ENCODE measurements around the gene CACNA1A.
A peak's percentile ranks its signal among the peaks of the same experiment; 100 is the strongest.
"Not testable (repeated sequence)": the region's sequence is repeated elsewhere in the genome, so short reads cannot be mapped to it uniquely, and the experiment has no call there.

CACNA1A gene

DNA sequence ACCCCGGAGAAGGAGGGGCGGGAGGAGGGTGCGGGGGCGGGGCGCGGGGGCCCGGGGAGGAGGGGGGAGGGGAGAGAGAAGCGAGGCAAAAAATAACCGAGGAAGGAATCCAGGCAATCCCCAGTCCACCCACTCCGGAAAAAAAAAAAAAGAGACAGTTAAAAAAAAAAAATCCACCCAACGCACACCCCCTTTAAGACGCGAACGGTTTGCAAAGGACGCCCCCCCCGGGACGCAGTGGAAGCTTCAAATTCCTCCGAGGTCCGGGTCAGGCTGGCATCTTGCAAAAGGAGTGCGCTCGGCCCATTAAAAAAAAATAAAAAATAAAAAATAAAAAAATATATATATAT is at the start of gene CACNA1A:
Gene CACNA1A, minus strand, starts transcription at position 9 of the 350 bp plus-strand sequence. CDS start 255 bp downstream, outside the sequence.
- intact Hi-C loops (cut with DNase I) = no loop called here
- DNase-seq = peak in 6 of 10 donors; percentile 34 to 88 (median 70)

DNA sequence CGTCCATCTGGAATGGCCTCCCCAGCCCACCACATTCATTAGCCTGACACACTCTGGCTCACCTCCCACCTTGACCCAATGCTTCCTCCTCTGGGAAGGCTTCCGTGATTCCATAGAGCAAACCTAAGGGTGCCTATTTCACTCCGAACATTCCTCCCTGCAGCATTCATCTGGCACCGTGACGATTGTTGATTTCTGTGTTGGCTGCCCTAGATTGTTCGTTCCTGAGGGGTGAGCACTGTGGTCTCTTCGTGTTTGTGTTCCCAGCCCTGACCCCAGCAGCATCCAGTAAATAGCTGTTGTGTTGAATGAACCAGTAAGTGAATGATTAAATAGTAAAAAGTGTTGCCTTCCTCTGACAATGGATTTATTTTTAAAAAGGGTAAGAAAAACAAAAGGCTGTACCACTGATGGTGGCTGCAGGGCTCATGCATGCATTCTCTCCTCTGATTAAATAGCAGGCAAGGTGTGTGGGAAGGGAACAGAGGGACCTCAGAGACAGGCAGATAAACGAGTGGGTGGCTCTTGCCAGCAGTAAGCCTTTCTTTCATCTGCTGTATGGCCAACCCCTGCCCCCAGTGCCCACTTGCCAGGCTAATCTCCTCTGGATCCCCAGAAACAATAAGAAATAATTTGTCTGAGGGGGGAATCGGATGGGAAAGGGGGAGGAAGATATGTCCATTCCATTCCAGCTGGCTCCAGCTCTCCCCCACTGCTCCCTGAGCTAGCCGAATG is 48.4 kb upstream of the CACNA1A start:
- intact Hi-C loops (cut with DNase I) = no loop called here

DNA sequence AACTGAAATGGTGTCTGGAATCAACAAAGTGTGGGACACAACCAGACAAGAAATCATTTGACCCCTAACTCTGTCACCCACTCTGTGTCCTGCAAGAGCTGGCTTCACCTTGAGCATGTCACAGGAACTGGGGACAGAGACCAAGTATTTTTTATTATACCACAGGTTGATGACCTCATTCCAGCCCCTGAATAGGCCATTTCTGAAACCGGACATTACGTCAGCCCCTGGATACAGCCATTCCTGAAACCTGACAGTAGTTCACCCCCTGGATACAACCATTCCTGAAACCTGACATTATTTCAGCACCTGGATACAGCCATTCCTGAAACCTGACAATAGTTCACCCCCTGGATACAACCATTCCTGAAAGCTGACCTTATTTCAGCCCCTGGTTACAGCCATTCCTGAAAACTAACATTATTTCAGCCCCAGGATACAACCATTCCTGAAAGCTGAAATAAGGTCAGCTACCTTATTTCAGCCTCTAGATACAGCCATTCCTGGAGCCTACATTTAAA is 47.7 kb upstream of the CACNA1A start:
- DNase-seq = no peak
- intact Hi-C loops (cut with DNase I) = no loop called here

More for the DNA sequence above, 48.4 kb upstream of the CACNA1A start:
- peak in 3 of 10 donors; percentile 10 to 28 (median 26) for DNase-seq

DNA sequence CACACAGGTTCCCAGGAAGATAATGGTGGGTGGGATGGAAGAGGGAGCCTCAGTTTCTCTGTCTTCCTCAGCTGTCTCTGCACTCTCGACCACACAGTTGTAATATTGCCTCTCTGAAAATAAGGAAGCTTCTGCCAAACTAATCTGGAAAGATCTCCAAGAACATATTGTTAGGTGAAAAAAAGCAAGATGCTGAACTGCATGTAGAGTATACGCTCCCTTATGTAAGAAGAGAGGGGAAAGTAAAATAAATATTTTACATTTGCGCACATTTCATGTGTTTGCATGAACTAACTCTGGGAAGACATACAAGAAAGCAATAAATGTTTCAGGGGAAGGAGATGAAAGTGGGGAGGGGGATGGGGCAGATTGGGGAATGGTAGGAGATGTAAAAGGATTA is 41.9 kb upstream of the CACNA1A start:
- intact Hi-C loops (cut with DNase I) = no loop called here
- no peak for DNase-seq

DNA sequence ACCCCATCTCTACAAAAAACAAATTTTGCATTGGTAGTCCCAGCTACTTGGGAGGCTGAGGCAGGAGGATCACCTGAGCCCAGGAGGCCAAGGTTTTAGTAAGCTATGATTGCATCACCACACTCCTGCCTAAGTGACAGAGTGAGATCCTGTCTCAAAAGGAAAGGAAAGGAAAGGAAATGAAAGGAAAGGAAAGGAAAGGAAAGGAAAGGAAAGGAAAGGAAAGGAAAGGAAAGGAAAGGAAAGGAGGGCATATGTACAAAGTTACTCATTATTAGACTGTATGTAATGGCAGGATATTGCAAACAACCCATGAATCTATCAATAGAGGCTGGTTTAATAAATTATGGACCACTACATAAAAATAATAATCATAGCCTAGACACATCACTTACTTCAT is 40.8 kb upstream of the CACNA1A start:
- DNase-seq = no peak
- intact Hi-C loops (cut with DNase I) = no loop called here

DNA sequence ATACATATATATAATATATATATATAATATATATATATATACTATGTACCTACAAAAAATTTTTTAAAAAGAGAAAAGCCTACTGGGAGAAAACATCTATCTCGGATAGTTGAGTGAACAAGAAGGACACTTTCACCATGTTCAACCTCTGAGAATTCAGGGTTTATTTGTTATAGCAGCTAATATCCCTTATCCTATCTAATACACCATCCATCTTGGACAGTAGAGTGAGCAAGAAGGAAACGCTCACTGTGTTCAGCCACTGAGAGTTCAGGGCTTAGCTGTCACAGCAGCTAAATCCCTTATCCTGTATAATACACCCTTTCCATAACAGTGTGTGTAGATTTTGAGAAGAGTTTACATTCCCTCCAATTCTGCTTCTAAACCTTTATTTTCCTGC is 38.1 kb upstream of the CACNA1A start:
- intact Hi-C loops (cut with DNase I) = no loop called here
- no peak for DNase-seq

DNA sequence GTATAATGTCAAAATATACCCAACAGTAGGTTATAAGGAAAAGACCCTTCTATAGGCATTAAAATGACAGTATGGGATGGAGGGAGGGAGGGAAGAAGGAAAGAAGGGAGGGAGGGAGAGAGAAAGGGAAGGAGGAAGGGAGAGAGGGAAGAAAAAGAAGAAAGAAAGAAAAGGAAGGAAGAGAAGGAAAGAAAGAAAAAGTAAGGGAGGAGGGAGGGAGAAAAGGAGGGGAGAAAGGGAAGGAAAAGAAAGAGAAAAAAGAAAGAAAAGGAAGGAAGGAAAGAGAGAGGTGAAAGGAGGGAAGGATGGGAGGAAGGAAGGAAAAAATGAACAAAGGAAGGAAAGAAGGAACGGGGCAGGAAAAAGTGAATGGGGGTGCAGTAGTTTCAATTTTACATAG is 35.3 kb upstream of the CACNA1A start:
- DNase-seq = no peak
- intact Hi-C loops (cut with DNase I) = no loop called here

DNA sequence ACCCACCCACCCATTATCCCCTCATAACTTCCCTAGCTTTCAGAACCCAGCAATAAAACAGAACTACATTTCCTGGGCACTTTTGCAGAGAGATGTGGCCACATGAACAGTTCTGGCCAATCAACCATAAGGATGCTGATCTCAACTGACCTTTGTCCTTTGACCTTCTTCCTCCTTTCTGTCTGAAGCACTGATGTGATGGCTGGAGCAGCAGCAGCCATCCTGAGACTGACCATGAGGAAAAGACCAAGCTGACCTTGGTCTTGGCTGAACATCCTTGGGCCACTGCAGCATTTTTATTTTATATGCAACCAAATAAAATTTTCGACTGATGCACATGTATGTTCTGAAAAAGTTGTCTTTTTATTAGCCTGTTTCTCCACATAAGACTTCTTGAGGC is 33.1 kb upstream of the CACNA1A start:
- intact Hi-C loops (cut with DNase I) = no loop called here
- DNase-seq = no peak

DNA sequence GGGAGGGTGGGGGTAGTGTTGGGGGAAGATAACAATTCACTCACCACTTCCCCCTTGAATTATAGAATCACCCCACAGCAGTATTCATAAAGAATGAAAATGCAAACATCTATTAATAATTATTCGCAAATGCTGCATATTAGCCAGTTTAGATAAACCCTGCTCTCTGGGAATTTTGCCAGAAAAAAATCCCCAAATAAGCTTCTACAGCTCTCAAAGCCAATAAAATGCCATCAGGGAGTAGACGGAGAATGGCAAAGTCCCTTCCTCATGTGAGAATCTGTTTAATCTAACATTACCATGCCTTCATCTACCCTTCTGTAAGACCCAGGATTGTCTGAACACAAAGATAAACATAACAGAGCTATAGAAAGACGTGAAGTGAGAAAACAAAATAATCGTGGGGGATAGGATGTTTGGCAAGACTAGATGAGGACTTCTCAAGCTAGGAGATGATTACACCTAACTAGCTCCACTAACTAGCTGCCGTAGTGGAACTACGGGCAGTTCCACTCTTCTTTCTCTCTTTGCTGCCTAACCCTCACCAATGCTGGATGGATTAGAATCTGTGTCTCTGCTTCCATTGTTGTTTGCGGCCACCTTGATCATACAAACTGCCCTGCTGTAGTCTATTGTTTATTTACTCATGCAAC is 32.4 kb upstream of the CACNA1A start:
- no peak for DNase-seq
- intact Hi-C loops (cut with DNase I) = no loop called here

DNA sequence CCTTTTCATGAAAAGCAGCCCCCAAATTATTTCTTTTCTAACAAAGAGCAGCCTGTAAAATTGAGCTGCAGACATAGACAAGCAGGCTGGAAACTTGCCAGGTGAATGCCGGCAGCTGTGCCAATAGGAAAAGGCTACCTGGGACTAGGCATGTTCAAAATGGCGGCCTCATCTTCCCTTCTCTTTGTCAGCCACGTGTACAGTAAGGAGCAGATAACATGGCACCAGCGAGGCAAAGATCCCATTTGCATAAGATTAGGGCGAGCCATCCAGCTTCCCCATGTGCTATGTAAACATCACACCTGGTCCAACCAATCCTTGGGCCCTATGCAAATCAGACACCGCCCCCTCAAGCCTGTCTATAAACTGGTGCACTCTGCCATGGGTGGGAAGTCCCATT is 31.2 kb upstream of the CACNA1A start:
- DNase-seq = no peak
- intact Hi-C loops (cut with DNase I) = no loop called here

DNA sequence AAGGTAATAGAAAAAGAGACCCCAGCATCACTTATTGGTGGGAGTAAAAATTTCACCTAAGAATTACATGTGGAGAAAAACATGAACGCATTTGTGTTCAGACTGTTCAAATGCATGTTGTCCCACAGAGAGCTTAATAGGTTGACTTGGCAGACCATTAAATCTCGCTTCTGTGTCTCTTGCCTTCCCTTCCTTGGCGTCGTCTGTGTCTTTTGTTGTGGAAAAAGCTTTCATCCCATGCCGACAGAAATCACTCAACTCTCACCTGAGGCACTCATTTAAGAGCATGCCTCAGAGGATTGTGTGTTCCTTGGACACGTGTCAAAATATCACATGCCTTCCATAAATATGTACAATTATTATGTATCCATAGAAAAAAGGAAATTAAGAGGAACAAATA is 24.4 kb upstream of the CACNA1A start:
- no peak for DNase-seq
- intact Hi-C loops (cut with DNase I) = no loop called here

DNA sequence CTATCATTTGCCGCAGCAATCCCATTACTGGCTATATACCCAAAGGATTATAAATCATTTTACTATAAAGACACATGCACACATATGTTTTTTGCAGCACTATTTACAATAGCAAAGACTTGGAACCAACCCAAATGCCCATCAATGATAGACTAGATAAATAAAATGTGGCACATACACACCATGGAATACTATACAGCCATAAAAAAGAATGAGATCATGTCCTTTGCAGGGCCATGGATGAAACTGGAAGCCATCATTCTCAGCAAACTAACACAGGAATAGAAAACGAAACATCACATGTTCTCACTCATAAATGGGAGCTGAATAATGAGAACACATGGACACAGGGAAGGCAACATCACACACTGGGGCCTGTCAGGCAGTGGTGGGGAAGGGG is 23.4 kb upstream of the CACNA1A start:
- DNase-seq; intact Hi-C loops (cut with DNase I): not testable (repeated sequence)

DNA sequence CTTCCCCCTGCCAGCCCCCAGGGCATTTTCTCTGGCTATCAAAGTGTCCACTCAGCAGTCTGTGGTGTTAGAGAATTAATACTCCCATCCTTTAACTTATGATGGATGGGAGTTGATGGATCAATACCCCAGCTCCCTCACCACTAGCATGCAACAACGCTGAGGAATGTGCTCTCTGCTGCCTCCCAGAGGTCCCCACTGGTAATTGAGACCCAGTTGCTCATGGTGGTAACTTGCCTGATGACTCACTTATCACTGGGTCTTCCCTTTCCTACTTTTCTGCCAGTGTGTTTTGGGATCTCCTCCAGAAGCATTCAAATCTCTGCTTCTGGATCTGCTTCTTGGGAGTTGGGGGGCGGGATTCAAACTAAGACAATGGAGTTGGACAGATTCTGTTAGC is 20.3 kb upstream of the CACNA1A start:
- DNase-seq = no peak
- intact Hi-C loops (cut with DNase I) = no loop called here

DNA sequence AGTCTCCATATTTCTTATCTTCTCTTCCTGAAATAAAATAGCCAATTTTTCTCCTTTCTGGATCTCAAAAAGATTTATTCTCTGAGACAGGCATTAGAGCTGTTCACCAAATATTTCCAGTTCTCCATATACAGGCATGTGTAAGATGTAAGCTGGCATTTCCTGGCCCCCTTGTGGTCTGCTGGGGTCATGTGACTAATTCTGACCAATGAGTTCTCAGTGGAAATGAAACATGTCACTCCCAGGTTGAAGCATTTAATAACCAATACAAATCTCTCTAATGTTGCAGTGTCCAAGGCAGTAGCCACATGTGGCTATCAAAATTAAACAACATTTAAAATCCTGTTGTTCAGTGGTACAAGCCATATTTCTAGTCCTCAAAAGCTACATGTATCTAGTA is 14.8 kb upstream of the CACNA1A start:
- DNase-seq = no peak
- intact Hi-C loops (cut with DNase I) = no loop called here

DNA sequence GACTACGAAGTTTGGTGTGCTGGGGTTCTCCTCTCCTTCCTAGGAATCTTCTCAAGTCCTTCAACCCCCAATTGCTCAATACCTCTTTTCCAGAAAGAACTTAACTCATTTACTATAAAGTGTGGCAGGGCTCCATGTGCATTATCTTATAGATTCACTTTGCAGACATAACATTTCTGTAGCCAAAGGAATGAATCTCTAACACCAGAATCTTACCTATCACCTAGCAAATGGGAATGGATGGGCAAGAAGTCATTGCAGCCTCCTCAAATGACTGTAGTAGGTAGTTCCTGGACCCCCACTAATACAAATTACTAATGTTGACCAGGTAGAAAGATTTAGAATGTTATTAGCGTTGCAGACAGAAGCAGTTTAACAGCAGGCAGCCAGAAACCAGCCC is 5.7 kb upstream of the CACNA1A start:
- no peak for DNase-seq
- intact Hi-C loops (cut with DNase I) = no loop called here

DNA sequence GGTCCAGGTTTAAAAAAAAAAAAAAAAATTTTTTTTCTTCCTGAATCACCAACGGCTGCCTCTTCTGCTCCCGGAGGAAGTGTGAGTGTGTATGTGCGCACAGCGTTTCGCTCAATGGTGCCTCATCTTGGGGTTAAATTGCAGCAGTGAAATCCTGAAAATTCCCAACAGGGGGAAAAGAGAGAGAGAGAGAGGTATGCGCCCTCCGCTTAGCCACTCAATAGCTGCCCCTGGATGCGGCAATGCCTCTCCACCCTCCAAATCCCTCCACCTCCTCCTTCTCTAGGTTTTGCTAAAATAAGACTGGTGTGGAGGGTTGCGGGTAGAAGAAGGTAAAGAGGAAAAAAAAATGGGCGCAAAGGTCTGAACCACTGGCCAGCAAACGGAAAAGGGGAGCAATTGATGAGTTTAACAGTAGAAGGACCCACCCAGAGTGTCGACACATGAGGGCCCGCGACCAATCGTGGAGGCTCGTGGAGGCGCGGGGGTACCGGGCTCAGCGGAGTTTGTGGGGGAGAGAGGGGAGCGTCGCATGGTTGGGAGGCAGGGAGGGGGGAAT is 853 bp upstream of the CACNA1A start:
- DNase-seq = peak in 8 of 10 donors; percentile 27 to 92 (median 62)
- intact Hi-C loops (cut with DNase I) = no loop called here

DNA sequence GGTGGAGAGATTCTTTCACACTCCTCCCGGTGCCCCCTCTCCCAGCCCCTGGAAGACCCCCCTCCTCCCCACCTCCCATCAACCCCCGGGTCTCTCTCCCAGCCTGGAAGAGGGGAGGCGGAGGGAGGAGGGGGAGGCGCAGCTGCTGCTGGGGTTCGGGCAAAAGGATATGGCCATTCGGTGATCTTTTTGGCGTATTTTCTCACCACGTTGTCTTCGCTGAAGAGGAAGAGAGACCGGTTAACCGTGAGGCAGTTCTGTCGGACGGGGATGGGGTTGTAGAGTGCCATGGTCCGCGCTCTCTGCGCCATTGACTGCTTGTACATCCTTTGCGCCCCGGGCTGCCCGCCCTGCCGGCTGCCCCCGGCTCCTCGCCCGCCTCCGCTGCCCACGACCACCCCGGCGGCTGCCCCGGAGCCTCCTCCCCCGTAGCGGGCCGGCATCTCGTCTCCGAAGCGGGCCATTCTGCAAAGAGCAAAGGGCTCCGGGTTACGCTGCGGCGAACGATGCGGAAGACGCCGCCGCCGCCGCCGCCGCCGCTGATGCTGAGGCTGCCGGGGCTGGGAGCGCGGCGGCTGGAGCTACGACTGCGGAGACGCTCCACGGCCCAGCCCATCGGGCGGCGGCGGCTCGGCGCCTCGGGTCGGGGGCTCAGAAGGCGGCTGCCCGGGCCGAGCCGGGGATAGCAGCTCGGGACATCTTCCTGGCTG is 363 bp downstream of the CACNA1A start:
- intact Hi-C loops (cut with DNase I) = no loop called here

DNA sequence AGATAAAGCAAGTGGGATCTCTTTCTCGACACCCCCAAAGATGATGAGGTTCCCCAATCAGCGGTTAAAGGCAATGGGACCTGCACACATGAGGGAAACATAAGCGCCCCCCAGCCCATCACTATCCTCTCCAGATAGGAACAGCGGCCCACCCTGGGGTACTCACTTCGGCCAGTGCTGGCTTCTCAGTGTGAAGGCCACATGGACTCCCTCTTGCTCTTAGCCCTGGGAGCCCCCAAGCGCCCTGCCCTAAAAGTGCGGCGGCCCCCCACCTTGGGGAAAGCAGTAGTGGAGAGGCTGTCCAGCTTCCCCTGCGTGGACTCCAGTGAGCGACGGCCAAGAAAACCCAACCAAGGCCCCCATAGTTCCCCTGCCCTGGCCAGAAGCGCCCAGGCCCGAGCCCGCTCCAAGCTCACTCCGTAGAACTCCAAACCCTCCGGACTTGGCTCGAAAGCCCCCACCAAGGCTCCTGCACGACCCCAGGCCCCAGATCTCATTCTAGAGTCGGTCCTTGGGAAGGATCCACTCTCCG is 1.0 kb downstream of the CACNA1A start:
- peak in 3 of 10 donors; percentile 9 to 80 (median 72) for DNase-seq
- intact Hi-C loops (cut with DNase I) = no loop called here

More for the DNA sequence above, 363 bp downstream of the CACNA1A start:
- DNase-seq = peak in 5 of 10 donors; percentile 15 to 85 (median 73)

DNA sequence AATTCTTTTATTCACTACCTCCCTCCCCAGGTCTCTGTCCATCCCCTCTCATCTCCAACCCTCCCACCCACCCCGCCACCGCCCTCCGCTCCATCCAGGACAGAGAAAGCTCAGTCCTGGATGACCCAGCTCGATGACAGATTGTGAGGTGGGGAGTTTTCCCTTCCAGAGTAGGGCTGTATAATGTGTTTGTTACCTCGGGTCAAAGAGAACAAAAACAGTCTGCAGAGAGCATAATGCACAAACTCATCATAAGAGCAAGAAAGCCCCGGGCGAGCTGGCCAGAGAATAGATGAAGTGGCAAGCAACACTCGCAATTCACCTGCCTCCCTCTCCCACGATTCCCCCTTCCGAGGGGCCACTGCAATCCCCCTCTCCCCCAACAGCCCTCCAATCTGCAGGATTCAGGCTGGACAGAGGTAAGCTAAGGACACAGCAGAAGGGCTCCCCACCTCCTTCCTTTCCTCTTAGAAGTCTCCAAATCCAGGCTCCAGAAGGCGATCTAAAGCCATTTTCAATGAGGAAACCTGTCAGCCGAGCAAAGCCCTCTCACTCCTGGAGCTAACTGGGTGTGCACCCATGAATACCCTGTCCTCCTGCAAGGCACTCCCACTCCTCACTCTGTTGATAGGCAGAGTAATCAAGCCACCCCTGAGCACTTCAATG is 2.6 kb downstream of the CACNA1A start:
- intact Hi-C loops (cut with DNase I) = no loop called here
- no peak for DNase-seq

DNA sequence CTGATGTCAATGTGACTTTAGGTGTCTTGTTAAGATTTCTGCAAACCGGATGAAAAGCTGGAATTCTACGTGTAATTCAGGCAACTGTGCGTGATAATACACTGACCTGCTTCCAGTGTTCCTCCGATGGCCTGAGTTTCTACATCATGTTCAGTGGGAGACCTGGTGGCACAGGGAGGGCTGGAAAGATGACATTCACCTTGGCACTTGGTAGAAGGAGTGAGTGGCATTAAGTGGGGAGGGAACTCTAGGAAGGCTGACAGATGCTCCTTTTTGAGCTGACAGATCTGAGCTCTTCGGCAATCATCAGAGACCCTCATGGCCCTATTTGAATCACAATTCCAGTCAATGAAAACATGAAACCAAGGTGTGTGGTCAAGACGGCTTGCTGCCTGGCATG is 4.0 kb downstream of the CACNA1A start:
- no peak for DNase-seq
- intact Hi-C loops (cut with DNase I) = no loop called here
